AG09309 (cell line): Measurements from ENCODE around the gene MAJIN.

Source experiments
- DNase-seq: peaks from one replicate; pipeline ENCODE4 v3.0.0-alpha.2; 2010; ENCODE audit warnings: low read depth
- H3K4me3 ChIP-seq: 2 replicates; pipeline ENCODE4 v1.5.1; 2011; ENCODE audit warnings: mild to moderate bottlenecking, low read depth, low read length, moderate library complexity; ENCODE audit not compliant: control insufficient read depth
- TF ChIP-seq, protein P1 (sequence below): IDR thresholded peaks from 2 replicates; pipeline ENCODE4 v1.5.1; 2011; ENCODE audit warnings: mild to moderate bottlenecking, low read depth, low read length, inconsistent platforms; ENCODE audit not compliant: insufficient read depth, control insufficient read depth; ENCODE audit errors: missing control alignments

The MAJIN gene

DNA sequence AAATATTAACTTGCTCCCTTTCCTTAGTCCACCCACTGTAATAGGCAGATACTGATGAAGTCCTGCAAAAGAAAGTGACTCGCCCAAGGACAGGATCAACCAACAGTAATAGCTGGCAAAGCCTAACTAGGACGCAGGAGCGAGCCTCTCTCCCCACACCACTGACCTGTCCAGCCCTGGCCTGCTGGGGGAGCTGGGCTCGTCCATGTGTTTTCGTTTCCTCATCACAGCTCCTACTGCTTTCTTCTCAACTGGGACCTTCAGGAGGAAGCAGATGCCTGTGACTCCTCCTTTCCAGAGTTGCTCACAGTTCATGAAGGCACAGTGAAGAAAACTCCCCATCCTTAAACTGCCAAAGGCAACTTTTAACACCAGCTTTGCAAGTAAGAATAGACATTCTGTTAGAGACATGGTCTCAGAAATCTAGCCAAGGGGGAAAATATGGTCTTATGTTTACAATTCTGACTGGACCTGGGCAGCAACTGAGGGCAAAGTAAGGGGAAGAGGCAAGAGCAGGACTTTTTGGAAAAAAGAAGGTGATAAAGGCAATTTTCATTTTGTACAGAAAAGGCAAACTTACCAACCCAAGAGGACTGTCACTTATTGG is 24.6 kb downstream of the MAJIN start:
- no peak for DNase-seq
- TF ChIP-seq, protein P1, sequence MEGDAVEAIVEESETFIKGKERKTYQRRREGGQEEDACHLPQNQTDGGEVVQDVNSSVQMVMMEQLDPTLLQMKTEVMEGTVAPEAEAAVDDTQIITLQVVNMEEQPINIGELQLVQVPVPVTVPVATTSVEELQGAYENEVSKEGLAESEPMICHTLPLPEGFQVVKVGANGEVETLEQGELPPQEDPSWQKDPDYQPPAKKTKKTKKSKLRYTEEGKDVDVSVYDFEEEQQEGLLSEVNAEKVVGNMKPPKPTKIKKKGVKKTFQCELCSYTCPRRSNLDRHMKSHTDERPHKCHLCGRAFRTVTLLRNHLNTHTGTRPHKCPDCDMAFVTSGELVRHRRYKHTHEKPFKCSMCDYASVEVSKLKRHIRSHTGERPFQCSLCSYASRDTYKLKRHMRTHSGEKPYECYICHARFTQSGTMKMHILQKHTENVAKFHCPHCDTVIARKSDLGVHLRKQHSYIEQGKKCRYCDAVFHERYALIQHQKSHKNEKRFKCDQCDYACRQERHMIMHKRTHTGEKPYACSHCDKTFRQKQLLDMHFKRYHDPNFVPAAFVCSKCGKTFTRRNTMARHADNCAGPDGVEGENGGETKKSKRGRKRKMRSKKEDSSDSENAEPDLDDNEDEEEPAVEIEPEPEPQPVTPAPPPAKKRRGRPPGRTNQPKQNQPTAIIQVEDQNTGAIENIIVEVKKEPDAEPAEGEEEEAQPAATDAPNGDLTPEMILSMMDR: no peak
- no peak overlapping the region for H3K4me3 ChIP-seq

DNA sequence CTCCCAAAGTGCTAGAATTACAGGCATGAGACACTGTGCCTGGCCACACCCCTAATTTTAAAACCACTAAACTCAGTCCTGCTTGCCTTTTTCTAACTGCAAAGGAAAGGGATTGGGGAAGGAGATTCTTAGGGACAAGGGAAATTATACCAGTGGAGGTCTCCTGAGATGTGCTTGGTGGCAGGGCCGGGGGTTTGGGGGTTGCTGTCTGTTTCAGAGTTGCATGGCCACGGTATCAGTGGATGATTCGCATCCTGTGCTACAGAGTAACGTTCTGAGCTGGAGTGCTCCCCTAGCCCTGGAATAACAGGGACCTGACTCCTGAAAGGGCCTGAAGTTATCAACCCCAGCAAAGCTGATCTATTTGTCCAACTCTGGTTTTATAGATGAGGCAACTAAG is 35.4 kb downstream of the MAJIN start:
- TF ChIP-seq, protein P1: no peak
- no peak for DNase-seq
- H3K4me3 ChIP-seq: no peak overlapping the region

DNA sequence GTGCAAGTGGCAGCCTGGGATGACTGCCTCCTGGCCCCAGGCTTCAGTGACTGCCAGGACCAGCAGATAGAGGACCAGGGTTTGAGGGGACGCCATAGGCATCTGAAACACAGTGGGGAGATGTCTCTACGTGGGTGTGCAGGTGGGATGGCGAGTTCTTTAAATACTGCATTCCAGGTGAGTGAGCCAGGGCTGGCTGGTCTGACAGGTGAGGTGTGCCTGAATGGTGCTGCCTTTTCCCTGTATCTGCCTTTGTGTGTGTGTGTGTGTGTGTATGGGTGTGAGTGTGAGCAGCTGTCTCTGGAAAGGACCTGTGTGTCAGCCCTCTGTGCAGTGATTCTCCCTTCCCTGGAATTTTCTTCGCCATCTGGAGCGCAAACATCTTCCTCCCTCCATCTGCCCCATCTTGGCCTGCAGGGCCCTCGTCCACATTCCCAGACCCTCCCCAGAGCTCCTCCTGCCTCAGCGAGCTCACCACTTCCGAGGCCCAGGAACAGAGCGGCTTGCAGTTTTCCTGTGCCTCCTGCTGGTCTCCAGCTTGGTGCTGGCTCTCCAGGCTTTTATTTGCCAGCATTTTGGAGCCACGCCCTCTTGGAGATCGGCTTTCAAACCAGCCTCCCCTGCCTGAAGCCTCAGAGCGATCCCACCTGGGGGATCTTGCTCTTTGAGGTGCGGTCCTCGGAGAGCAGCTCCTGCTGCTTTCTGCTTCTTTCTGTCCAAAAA is 36.4 kb downstream of the MAJIN start, which contains the start of gene GPHA2:
Gene GPHA2, minus strand, starts transcription at position 535 of the 723 bp plus-strand sequence. Its CDS starts 433 bp downstream, at position 102.
- no peak for DNase-seq
- TF ChIP-seq, protein P1: peak; percentile 4
- H3K4me3 ChIP-seq: no peak within 1 kb of the TSS

DNA sequence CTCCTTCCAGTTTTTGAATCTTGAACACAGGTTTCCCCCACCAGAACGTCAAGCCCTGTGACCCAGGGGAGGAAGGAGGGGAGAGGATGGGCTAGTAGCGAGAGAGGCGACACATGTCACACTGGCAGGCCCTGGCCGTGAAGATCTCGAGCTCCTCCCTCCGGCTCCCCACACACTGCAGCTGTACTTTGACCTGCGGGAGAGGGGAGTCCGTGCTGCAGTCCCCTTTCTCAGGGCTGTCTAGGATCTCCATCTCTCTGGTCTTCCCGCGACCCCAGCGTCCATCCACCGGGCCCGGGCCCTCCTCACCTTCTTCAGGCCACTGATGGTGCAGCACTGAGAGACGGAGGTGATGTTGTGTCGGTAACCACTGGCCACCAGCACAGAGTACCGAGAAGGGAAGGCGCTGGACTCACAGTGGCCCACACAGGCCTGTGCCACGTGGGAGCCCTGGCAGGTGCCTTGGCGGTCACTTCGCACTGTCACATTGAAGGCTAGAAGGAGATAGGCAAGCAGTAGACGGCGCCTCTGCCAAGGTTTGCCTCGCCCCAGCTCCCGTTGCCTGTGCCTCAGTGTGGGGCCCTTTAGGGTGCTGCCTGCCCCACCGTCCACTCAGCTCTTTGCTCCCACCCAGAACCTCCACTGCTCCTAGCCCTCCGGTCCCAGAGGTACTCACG is 37.1 kb downstream of the MAJIN start:
- TF ChIP-seq, protein P1: no peak
- no peak overlapping the region for H3K4me3 ChIP-seq
- no peak for DNase-seq

DNA sequence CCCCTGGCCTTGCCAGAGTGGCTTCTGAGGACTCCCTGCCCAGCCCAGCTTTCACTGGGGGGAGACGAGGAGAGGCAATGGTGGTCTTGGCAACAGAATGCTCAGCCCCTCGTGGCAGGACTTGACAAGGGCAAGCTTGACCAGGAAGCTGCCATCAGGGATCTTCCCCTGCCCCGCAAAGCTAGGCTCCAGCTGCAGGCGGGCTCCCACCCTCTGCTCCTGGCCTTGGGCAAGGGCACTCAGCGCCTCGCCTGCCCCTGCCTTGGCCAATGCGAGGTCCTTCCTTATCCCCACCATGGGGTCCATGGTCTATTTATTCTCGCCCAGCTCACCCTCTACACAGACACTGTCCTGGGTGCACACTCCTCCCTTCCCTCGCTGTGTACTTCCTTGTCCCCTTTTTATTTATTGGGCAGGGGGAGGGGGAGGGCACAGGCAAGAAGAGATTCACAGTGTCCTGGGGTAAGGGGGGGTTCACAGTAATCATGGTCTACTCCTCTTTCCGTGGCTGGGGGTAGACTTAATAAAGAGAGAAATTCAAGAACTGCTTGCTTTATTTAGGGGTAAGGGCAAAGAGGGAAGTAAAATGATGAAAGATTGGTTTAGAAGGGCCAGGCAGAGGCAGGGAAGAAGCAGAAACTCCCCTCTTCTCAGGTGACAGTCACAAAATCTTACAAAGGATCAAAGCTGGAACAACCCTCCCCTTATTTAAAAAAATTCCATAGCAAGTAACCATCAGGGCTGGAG is 37.8 kb downstream of the MAJIN start:
- no peak overlapping the region for H3K4me3 ChIP-seq
- TF ChIP-seq, protein P1: no peak
- DNase-seq: no peak

DNA sequence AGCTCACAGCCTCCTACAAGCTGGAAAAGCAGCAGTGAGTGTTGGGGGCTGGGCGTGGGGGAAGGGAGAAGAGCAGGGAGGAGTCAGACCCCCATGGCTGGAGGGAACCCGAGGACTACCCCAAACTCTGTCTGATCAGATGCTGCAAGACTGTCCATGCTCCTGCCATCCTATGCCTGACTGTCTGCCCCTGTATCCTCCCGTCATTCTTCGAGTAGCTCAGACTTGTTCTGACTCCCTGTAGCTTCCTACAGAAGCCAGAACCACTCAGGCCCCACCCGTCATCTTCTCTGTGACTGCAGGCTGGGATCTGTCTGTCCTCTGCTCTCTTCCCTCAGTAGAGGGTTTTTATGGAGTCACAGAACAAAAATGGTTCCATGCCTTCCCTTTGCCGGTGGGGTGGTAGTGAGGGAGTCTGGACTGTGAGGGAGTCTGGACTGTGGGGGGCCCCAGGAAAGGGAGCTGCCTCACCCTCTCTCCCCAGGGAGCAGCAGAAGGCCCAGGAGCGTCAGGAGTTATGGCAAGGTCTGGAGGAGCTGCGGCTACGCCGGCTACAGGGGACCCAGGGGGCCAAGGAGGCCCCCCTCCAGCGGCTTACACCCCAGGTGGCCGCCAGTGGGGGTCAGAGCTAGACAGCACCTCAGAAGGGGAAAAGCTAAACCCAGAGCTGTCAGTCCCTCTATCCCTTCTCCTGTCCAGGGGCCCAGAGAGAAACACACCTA is 38.5 kb downstream of the MAJIN start:
- H3K4me3 ChIP-seq: no peak overlapping the region
- no peak for DNase-seq
- TF ChIP-seq, protein P1: no peak
